Stimulated activated CD4-positive, alpha-beta T cell treated with anti-CD3 and anti-CD28 coated beads, TNF-alpha, amount 100 ng/mL, for 48 hours (primary cell): ENCODE data around the gene TSPAN5.

Source experiments
- DNase-seq, 3 donors: peaks; one replicate each; pipeline ENCODE4 v3.0.0-alpha.2; 2020; ENCODE audit warnings: low read depth in 3 of 3

TSPAN5 gene

DNA sequence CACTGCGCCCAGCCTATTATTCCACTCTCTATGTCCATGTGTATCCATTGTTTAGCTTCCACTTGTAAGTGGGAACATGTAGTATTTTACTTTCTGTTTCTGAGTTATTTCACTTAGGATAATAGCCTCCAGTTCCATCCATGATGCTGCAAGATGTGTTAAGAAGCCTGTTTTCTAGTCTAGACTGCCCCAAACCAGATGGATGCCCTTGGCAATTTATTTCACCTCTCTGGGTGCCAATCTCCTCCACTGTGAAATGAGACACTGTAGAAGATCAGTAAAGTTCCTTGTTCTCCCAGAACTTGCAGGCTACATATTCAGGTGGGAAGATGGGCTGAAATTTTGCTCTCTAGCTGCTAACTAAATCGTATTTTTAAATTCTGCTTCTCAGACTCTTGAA, 72.8 kb downstream of the TSPAN5 start:
- DNase-seq: no peak

DNA sequence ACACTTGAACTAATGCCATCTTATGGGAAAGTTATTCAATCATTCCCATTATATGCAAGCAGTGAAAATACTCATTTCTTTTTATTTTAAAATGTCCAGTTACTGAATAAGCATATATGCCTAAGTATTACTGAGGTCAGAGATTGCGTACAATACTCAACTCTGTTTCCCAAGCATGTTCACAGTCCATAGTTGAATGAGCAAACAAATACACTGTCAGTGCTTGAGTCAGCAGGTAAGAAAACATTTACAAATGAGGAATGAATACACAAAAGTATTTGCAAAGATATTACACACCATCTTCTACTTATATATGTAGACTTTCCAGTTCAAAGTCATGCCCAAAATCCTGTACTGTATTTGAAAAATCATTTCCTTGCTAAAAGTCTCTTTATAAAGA, 74.1 kb downstream of the TSPAN5 start:
- DNase-seq: no peak

DNA sequence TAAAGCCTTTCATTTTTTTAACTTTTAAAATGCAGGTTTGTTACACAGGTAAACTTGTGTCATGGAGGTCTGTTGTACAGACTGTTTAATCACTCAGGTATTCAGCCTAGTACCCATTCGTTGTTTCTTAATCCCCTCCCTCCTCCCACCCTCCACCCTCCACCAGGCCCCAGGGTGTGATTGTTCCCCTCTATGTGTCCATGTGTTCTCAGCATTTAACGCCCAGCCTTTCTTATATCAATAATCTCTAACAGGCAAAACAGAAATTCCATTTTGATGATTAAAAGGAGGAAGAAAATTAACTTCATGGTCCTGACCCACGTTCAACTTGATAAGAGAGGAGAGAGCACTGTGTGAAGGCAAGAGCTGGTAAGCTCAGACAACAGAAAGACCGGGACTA, 75.1 kb downstream of the TSPAN5 start:
- no peak for DNase-seq

DNA sequence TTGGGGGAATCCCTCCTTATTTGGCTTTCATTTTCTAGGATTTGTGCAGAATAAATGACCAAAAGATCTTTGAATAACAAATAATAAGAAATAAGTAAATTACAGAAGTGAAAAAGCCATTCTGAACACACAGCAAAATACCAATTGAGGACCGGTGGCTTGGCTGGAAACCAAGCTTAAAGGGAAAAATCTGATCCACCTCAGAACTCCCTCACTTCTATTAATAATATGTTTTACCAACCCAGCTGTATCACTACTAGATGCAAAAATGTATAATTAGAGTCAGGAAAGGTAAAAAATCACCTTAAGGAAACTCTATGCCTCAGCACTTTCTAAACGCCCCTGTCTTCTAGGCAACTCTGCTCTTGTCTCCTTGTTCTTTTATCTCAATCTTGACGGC, 77.3 kb downstream of the TSPAN5 start:
- no peak for DNase-seq

DNA sequence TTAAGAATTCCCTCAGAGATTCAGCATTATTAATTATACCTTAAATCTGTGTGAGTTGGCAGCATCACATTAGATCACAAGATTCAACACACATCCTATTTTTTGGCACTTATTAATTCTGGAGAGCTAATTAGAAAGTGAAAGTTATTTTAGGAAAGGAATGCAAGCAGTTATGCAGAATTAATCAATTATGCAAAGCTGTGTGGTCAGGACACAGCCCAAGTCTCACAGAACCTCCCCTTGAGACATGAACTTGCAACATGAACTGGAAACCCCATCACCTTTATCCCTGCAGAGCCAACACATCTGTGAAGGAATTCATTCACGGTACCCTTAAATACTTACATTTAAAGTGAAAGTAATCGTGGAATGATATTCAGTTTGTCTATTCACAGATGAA, 80.5 kb downstream of the TSPAN5 start:
- DNase-seq: no peak

DNA sequence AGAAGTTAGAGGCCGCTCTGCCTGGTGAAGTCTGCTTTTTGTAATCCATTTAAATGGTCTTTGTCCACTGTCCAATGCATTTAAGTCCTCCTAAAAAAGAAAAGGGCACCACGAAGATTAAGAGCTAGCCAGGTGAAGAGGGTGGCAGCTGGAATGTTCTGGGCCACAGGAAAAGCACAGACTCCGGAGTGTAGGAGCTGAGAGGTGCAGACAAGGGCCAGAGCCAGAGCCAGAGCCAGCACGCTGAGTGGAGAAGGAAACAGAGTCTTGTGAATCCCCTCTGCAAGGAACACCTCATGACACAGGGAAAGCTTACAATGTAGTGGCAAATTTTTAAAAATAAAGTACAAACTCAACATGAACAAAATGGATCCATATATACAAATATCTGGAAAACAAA, 83.6 kb downstream of the TSPAN5 start:
- DNase-seq: no peak

DNA sequence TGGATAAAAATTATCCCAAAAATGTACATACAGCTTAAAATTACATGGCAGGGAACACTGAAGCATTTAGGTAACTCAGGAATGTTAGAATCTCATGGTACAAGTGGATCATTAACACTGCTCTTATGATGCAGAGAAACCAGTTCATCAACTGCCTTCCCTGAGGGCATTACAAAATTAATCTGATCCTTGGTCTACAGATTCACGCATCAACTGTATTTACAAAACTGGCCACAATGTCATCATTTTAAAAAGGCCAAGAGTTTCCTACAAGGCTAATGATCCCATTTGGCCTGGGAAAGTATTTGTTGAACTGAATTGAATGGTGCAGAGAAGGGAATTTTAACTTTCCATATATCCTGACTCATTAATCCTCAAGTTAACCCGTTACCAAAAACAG, 84.6 kb downstream of the TSPAN5 start:
- DNase-seq: no peak

DNA sequence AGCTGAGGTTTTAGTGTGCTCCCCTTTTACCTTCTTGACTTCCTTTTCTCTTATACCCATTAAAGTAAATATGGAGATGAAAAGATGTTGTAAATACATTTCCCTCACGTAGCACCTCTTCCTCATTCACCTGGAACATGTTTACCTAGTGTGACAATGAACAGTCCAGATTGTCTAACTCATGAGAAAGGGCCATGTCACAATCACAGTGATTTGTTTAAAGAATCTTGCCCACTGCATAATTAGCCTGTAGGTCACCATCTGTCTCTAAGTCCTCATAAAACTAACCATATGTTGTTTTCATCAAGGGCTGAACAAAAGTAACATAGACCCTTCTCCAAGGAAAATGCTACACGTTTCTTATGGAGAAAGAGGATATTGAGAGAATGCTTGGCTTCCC, 85.7 kb downstream of the TSPAN5 start:
- DNase-seq: no peak

DNA sequence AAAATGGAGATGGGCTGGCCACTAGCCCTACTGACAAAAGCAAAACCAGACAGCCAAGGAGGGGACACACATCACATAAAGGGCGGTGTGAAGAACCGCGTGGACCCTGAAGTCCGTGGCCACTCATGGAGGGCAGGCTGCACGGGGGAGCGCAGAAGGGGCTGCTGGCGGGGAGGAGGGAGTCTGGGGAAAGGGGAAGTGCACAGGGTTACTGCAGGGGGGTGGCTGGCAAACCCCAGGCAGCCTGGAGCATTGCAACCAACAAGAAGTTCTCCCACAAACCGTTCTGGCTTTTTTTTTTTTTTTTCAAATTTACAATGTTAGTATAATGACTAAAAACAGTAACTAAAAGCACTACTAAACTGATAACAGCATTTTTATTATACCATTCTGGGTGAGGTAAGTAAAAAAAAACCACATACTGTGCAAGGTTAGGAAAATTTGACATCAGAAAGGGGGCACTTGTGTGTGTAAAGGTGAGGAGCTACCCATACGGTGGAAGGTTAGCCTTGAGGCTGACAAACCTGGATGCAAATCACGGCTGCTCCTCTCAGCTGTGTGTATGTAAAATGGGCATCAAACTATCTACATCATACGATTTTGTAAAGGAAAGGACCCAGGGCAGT, 87.1 kb downstream of the TSPAN5 start:
- no peak for DNase-seq

DNA sequence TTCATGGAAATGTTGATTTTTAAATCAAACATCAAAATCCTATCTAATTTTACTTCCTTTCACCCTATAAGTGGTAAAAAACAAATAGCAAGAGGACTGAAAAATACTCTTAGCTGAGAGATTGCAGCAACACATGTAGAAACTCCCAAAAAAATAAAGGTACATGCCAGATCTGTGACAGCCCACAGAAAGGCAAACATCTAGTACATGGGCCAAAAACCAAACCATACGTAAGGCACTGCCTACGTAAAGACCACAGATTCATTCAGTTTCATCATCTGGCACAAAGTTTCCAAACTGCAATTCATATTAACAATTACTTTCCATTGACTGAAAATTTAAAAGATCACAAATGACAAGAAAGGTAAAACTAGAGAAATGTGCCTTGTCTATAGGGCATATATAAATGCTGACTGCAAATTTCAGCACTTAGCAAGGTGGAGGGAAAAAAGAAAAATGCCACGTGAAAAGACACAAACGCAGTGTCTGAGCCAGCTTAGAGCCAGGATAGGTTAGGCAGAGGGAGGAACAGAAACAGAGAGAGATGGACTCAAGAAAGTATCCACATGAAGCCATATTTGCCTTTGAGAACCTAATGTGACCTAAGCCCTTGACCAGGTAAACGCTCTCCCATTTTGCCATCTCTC, 88.1 kb downstream of the TSPAN5 start:
- DNase-seq: no peak

DNA sequence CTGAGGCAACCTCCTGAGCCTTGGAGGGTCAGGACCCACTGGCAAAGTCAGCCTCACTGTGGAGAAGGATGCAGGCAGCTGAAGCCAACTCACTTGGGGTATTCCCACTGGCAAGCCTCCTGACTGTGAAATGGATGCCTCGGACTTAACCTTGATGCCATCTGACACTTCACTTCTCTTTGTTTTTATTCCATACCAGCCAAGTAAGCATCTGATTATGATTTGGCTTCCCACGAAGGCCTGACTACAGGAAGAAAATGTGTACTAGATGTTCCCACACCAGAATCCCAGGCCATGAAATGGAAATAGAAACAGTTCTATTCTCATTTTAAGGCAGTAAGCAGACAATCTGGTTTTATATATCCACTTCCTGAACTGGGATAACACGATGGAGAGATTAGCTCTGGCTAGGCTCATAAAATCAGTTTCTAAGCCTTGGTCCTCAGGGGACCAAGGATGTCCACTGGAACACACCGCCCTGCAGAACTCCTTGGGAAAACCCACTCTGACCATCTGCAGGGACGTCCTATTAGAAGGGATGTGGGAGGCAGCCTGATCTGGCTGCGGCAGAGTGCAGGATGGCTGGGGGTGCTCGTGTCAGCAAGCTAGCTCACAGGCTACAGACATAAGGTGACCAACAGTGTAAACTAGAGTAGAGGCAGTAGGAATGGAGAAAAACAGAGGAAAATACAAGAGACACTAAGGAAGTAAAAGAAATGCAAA, 89.3 kb downstream of the TSPAN5 start:
- DNase-seq: no peak

DNA sequence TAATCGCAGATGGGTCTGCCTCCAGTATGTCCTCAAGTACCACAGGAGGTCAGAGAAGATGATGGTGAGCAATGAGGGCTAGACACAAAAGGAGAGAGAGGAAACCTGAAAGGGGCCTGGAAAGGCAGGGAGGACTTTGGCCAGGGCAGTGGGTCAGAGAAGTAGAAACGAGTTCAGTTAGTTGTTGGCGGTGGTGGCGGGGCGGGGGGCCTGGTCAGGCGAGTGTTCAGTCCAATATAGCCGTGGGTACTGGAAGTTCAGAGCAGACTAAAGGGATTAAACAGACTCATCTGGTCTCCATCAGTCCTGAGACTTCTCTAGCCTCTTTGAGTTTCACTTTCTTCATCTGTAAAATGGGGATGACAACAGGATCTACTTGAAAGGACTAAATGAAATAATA, 90.8 kb downstream of the TSPAN5 start:
- DNase-seq: no peak

DNA sequence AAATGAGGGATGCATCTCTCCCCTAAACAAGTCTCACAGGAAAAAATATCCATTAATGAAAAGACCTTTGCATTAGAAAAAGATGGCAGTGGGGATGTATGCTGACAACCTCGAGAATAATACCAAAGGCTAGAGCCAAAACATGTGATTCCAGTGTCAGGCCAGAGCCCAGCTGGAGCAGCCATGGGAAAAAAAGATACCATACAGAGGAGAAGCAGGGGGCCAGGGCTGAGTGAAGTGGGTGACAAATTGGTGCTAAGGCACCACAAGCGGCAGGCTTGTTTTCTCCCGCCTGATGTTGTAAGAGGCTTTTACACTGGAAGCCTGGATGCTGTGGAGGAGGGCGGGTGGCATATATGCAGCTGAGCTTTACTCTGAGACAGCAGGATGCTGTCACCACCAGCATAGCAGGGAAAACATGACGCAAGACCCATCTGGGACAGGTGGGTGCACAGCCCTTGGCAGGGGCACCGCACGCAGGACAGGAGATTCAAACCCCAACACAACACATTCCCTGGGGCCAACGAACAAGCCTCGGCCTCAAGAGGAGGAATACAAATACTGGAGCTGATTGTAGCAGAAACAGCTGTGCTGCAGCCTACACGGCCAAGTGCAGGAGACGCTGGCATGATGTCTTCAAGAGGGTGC, 91.9 kb downstream of the TSPAN5 start:
- no peak for DNase-seq

DNA sequence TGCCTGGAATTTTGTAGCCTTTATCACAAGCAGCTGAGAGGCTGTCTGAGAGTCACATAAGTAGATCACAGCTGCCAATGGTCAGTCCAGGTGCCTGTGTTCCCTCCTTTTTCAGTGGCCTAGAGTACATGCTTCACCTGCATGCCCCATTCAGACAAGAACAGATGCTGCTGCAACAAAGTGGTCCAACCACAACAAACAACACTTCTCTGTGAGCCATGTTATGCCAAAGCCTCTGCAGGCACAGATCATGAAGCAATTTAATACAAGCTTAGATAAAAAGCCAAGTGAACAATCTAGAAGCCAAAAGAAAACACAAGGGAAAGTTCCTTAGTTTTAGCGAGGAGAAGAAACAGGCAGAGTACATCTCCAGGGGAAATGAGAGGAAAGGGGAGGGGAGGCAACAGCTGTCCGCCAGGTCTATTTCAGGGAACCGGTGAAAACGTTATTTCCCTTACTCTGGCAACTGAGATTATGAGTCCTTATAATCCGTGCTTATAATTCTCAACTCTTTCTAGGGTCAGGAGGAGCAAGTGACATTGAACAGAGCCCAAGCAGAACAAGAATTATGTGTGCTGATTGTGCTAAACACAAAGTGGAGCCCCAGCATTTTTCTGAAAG, 92.6 kb downstream of the TSPAN5 start:
- DNase-seq: no peak

DNA sequence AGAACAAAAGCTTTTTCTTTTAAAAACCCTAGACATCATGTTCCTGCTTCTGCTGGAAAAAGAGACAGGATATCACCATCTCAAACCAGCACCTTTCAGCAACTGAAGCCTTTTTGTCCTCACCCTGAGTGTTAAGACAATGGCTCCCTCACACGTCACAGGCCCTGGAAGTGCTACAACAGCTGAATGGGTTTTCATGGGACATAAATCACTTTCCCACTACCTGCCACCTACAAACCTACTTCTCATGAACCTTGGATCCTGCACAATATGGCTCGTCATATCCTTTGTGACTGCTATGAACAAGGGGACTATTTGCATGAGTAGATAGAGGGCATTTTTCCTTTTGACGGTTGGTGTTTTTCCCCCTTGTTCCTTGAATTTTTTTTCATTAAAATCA, 93.6 kb downstream of the TSPAN5 start:
- DNase-seq: no peak

DNA sequence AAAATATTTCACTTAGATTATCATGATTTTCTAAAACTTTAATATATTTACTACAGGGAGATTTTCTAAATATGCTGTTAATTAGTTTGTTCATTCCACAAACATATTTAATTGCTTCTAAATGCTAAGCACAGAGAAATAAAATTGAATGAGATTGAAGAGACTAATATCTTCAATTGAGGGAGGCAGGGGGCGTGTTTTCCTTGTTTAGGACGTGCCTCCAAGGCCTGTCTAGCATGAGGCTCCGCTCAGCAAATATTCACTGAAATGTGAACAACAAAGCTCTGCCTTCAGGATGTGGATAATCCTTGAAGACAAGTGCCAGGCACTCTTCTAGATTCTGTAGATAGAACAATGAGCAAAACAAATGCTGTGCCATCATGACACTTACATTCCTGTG, 98.1 kb downstream of the TSPAN5 start:
- no peak for DNase-seq

DNA sequence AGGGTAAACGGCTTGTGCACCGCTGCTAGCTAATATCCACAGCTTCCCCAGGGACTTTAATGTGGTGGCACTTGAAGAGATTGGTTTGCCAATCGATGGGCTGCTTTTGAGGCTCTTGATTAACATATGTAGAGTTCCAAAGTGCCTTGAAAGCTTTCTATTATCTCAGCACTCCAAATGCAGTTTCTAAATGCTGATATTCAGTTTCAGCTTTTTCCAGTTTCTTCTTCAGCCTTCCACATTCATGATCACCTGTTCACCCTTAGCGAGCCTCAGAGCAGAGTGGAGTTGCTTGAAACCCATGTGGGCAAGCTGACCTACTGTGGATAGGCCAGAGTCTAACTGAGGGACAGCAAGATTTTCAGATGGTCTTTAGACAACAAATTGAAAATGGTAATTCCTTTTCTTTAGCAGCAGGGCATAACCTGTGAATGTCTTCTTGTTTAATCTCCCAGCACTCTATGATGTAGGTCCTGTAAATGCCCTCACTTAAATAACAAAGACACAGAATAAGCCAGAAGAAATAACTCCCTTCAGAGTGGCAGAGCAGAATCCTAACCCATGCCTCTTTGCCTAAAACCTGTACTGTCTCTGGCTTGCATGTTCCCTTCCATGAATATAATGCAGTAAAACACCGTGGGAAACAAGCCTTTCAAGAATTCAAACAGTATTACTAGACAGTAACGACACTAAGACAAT, 99.8 kb downstream of the TSPAN5 start:
- no peak for DNase-seq

DNA sequence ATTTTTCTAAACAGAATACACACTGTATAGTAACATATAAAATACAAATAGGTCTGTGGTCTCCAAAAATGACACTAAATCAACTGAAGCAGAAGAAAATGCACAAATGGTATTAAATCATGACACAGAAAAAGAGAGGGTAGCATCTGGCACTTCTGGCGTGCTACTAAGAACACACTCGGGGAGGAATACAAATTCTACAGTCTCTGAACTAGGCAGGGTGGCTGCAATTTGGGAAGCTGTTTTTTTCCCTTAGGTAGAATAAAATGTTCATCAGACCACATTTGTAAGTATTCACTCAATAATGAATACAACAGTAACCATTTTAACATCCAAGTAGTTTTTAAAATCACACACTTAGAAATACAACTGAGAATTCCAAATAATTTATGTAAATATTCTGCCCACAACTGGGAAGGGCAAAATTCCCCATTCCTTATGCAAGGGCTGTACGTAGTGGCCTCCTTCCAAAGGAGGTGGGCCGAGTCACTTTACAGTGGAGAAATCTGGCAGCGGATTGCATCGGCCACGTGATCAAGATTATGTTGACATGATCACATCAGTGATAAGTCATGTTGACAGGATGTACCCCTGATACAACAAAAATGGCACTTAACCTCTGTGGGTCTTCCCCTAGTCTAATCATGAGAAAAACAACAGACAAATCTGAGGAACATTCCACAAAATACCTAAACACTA, 101.1 kb downstream of the TSPAN5 start:
- no peak for DNase-seq

DNA sequence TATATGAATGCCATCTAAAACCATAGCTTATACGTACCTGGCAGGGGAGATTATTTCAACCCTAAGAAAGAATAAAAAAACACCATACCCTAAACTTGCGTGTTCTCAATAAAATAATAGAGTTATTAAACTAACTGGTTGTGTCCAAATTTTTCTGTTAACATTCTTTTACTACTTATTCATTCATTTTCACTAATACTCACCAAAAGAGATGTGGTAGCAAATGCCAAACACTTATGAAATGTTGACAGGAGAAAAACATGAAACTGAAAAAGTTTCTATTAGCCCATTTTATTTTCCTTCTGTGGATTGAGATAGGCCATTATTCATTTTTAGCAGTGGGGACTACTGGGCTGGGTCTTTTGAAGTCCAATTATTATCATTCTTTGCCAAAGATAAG, 102.0 kb downstream of the TSPAN5 start:
- DNase-seq: no peak

DNA sequence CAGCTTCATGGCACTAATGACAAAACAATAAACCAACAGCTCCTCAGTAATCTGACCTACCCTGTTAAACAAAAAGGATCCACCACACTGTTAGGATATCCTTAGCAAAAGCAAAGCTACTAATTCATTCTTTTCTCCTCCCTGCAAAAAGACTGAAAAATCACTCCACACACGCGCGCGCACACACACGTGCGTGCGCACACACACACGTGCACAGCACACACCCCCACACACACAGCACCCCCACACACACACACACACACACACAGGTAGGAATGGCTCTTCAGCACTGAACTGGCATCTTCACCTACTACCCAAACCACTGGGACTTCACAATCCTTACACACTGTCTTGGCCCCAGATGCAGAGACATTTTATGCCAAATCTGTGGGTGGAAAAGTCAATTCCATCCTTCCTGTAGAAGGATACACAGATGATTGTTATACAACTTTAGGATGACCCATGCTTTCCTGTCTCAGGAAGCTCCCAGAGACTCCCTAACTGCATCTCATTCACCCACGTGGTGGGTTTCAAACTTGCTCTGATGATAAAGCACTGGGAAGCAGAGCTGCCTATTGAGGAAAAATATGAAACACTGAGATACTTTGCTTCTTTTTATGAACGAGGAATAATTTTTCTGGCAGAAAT, 102.5 kb downstream of the TSPAN5 start:
- DNase-seq: no peak
